Fibroblast of lung (primary cell): ENCODE measurements around the gene TRIM14. TPM values are rescaled to one million over a fixed set of nuclear protein-coding genes. Genes with fewer than 3 reads are reported as not detected.

Experiments used
- DNase-seq, 2 donors: peaks; one replicate each; pipeline versions ENCODE4 v3.0.0 to v3.0.0-alpha.2; 2010; ENCODE audit warnings: low read depth in 2 of 2
- H2AFZ ChIP-seq: 2 replicates; pipeline ENCODE4 v1.5.1; 2012; ENCODE audit warnings: low read length, control low read depth, inconsistent platforms
- H3K27ac ChIP-seq: 2 replicates; pipeline ENCODE4 v1.5.1; 2011; ENCODE audit warnings: low read length, control low read depth; ENCODE audit not compliant: insufficient read depth
- H3K27me3 ChIP-seq: 2 replicates; pipeline ENCODE4 v1.5.1; 2011; ENCODE audit warnings: mild to moderate bottlenecking, low read length; ENCODE audit not compliant: control insufficient read depth, insufficient read depth
- H3K36me3 ChIP-seq: 2 replicates; pipeline ENCODE4 v1.5.1; 2011; ENCODE audit warnings: low read length; ENCODE audit not compliant: control insufficient read depth, insufficient read depth
- H3K4me1 ChIP-seq: 2 replicates; pipeline ENCODE4 v1.5.1; 2011; ENCODE audit warnings: low read length; ENCODE audit not compliant: control insufficient read depth, insufficient read depth; ENCODE audit errors: extremely low read depth
- H3K4me2 ChIP-seq: 2 replicates; pipeline ENCODE4 v1.5.1; 2011; ENCODE audit warnings: low read length, control low read depth; ENCODE audit not compliant: insufficient read depth; ENCODE audit errors: extremely low read depth
- H3K4me3 ChIP-seq, 4 experiments: fragments of 200-600 bp in 1 of 4; sonication (generic) in 1 of 4; replicated peaks in 1 of 4; 2 replicates each; pipeline ENCODE4 v1.5.1; 2011 to 2016; ENCODE audit warnings: low read length in 4 of 4, low read depth in 3 of 4, mild to moderate bottlenecking in 3 of 4, control low read depth in 2 of 4, inconsistent platforms in 1 of 4, mixed read lengths in 1 of 4; ENCODE audit not compliant: insufficient read depth in 1 of 4; ENCODE audit errors: control extremely low read depth in 1 of 4
- H3K79me2 ChIP-seq: 2 replicates; pipeline ENCODE4 v1.5.1; 2012; ENCODE audit warnings: mild to moderate bottlenecking, low read length, inconsistent platforms; ENCODE audit not compliant: control insufficient read depth, insufficient read depth
- H3K9ac ChIP-seq: 2 replicates; pipeline ENCODE4 v1.5.1; 2011; ENCODE audit warnings: mild to moderate bottlenecking, low read length, control low read depth; ENCODE audit not compliant: insufficient read depth
- H3K9me3 ChIP-seq: 2 replicates; pipeline ENCODE4 v1.5.1; 2012; ENCODE audit warnings: low read depth, low read length; ENCODE audit not compliant: control insufficient read depth, insufficient read depth
- H4K20me1 ChIP-seq: 2 replicates; pipeline ENCODE4 v1.5.1; 2011; ENCODE audit warnings: low read length; ENCODE audit not compliant: control insufficient read depth, insufficient read depth; ENCODE audit errors: extremely low read depth
- EZH2 ChIP-seq: IDR thresholded peaks from 2 replicates; pipeline ENCODE4 v1.5.1; 2012; ENCODE audit warnings: low read length, control low read depth, mild to moderate bottlenecking; ENCODE audit errors: missing control alignments
- polyA plus RNA-seq, 2 donors: library from polyadenylated mRNA; depleted of rRNA in 1 of 2; stranded (reverse) in 1 of 2; unstranded in 1 of 2; fragments of >200 nt; gene quantifications; 2 replicates each; pipeline ENCODE4 v1.2.1, GENCODE V29; 2011 to 2012; ENCODE audit warnings: missing spikeins in 1 of 2
- total RNA-seq: library from RNA; depleted of rRNA; stranded (reverse); fragments of >200 nt; gene quantifications from 2 replicates; pipeline ENCODE4 v1.2.1, GENCODE V29; 2014
- TF ChIP-seq, protein P1 (sequence below), 2 donors: IDR thresholded peaks in 1 of 2; conservative IDR thresholded peaks in 1 of 2; 1 replicate in 1 of 2; 2 replicates in 1 of 2; pipeline ENCODE4 v1.5.1; 2011 to 2012; ENCODE audit warnings: low read length in 2 of 2, control low read depth in 1 of 2, inconsistent platforms in 1 of 2, low read depth in 1 of 2, mild to moderate bottlenecking in 1 of 2

The TRIM14 gene
- total and polyA plus RNA-seq, 2 donors (not counting 1 experiment from before 2014, with no cell fraction given) = 7.8 to 8.6 TPM

DNA sequence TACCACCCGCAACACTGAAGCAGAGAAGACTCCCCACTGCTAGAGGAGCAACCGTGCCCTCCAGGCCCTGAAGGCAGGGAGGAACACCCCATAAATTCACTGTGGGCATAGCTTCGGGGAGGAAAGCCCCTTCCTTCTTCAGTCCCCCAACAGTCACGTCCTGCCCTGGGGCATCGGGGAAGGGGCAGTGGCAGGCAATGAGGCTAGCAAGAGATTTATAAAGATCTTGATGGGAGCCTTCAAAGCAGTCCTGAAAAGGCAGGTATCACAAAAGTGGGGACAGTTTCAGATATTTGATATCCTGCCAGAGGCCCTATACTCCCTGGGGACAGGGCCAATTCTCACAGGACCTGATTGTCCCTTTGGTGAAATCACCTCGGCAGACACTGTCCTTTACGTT is 16.9 kb upstream of the TRIM14 start:
- TF ChIP-seq, protein P1, sequence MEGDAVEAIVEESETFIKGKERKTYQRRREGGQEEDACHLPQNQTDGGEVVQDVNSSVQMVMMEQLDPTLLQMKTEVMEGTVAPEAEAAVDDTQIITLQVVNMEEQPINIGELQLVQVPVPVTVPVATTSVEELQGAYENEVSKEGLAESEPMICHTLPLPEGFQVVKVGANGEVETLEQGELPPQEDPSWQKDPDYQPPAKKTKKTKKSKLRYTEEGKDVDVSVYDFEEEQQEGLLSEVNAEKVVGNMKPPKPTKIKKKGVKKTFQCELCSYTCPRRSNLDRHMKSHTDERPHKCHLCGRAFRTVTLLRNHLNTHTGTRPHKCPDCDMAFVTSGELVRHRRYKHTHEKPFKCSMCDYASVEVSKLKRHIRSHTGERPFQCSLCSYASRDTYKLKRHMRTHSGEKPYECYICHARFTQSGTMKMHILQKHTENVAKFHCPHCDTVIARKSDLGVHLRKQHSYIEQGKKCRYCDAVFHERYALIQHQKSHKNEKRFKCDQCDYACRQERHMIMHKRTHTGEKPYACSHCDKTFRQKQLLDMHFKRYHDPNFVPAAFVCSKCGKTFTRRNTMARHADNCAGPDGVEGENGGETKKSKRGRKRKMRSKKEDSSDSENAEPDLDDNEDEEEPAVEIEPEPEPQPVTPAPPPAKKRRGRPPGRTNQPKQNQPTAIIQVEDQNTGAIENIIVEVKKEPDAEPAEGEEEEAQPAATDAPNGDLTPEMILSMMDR (conservative IDR thresholded peaks at IDR 0.05 in 1 of 2, IDR thresholded peaks at IDR 0.05 in 1 of 2; ENCODE audit: low read depth in 1 of 2, low read length in 2 of 2) = no peak
- no peak for TF ChIP-seq EZH2
- H3K9ac ChIP-seq = no peak overlapping the region
- H3K4me3 ChIP-seq = no peak overlapping the region
- no peaks in the 10 kb centered on the region for H3K79me2 ChIP-seq
- H3K4me1 ChIP-seq = no peaks in the 10 kb centered on the region
- no peak for DNase-seq
- no peaks in the 10 kb centered on the region for H4K20me1 ChIP-seq
- no peak overlapping the region for H3K27ac ChIP-seq
- no peak overlapping the region for H2AFZ ChIP-seq
- H3K4me2 ChIP-seq = no peak overlapping the region
- peaks cover 19% of the 10 kb centered on the region for H3K27me3 ChIP-seq
- H3K36me3 ChIP-seq = no peaks in the 10 kb centered on the region
- H3K9me3 ChIP-seq = no peaks in the 10 kb centered on the region

GRCh38 chr9:98135558-98135934 is 16.5 kb upstream of the TRIM14 start:
- Histone ChIP-seq H3K27ac (no peak overlapping the region), H4K20me1 (no peaks in the 10 kb centered on the region), H3K4me1 (no peaks in the 10 kb centered on the region), H3K36me3 (no peaks in the 10 kb centered on the region), H3K27me3 (peaks cover 19% of the 10 kb centered on the region), H3K9ac (no peak overlapping the region), H3K4me3 (no peak overlapping the region), H3K4me2 (no peak overlapping the region), H2AFZ (no peak overlapping the region), H3K9me3 (no peaks in the 10 kb centered on the region), H3K79me2 (no peaks in the 10 kb centered on the region)
- DNase-seq = no peak
- TF ChIP-seq, protein P1 (conservative IDR thresholded peaks at IDR 0.05 in 1 of 2, IDR thresholded peaks at IDR 0.05 in 1 of 2; ENCODE audit: low read depth in 1 of 2, low read length in 2 of 2) = no peak
- TF ChIP-seq EZH2 = no peak

DNA sequence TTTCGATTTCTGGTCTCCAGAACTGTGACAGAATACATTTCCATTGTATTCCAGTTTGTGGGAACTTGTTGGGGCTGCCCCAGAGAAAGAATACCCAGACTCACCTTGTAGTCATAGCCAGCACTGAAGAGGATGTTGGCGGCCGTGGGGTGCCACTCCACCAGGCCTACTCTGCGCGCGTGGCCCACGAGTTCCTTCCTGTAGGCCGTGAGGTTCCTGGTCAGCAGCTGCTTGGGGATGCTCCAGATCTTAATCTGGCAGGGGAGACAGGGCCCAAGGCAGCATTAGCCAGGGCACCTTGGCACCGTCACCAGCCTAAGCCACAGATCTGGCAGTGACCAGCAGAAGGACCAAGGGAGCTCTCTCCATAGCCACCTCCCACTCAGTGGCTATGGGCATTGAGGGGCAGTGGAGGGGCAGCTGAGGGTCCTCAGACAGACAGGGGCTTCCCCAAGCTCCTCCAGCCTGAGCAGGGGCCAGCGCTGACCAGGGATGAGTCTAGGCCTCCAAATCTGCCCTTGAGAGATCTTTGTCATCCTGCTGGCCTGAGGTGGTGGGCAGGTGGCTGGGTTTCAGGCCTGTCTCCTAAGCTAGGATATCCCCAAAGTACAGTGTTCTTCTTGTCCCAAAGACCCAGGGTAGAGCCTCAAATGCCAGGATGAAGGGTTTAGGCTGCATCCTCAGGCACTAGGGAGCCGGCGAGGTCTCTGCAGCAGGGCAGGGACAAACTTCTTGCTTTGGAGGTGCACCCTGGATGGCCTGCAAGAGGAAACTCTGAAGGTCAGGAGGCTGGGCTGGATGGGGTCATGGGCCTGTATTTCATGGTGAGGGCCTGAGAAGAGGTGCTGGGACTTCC is 15.9 kb upstream of the TRIM14 start:
- Histone ChIP-seq H3K4me1 (no peaks in the 10 kb centered on the region), H3K36me3 (no peaks in the 10 kb centered on the region), H3K27me3 (peaks cover 19% of the 10 kb centered on the region), H2AFZ (no peak overlapping the region), H3K27ac (no peak overlapping the region), H3K79me2 (no peaks in the 10 kb centered on the region), H3K4me2 (no peak overlapping the region), H4K20me1 (no peaks in the 10 kb centered on the region), H3K4me3 (no peak overlapping the region), H3K9me3 (no peaks in the 10 kb centered on the region), H3K9ac (no peak overlapping the region)
- TF ChIP-seq, protein P1 (conservative IDR thresholded peaks at IDR 0.05 in 1 of 2, IDR thresholded peaks at IDR 0.05 in 1 of 2; ENCODE audit: low read depth in 1 of 2, low read length in 2 of 2) = no peak
- TF ChIP-seq EZH2 = no peak
- DNase-seq = no peak
